Activated CD4-positive, alpha-beta T cell treated with anti-CD3 and anti-CD28 coated beads, Interleukin-2, Interleukin-6, amounts not matched to agents 100 ng/mL and 50 ng/mL, durations not matched to agents 16 hours and 8 hours (primary cell): ENCODE results near the gene DBI.
A peak's percentile ranks its signal among the peaks of the same experiment; 100 is the strongest.
"Not testable (repeated sequence)": the region's sequence is repeated elsewhere in the genome, so short reads cannot be mapped to it uniquely, and the experiment has no call there.

Source experiments
- DNase-seq: peaks from one replicate; pipeline ENCODE4 v3.0.0-alpha.2; 2020

The DBI gene

GRCh38 chr2:119402645-119403560 is 36.1 kb downstream of the DBI start:
- no peak for DNase-seq

DNA sequence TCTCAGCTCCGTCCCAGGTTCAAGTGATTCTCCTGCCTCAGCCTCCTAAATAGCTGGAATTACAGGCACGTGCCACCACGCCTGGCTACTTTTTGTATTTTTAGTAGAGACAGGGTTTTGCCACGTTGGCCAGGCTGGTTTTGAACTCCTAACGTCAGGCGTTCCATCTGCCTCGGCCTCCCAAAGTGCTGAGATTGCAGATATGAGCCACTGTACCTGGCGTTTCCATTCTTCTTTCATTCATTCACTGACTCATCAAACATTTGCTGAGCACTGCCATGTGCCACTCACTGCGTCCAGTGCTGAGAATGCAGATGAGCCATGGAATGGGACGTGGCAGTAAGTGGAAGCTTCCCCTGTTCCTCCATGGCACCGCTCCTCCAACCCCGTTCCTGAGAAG is 36.8 kb downstream of the DBI start:
- not testable (repeated sequence) for DNase-seq

GRCh38 chr2:119405151-119405550 is 38.4 kb downstream of the DBI start:
- no peak for DNase-seq

DNA sequence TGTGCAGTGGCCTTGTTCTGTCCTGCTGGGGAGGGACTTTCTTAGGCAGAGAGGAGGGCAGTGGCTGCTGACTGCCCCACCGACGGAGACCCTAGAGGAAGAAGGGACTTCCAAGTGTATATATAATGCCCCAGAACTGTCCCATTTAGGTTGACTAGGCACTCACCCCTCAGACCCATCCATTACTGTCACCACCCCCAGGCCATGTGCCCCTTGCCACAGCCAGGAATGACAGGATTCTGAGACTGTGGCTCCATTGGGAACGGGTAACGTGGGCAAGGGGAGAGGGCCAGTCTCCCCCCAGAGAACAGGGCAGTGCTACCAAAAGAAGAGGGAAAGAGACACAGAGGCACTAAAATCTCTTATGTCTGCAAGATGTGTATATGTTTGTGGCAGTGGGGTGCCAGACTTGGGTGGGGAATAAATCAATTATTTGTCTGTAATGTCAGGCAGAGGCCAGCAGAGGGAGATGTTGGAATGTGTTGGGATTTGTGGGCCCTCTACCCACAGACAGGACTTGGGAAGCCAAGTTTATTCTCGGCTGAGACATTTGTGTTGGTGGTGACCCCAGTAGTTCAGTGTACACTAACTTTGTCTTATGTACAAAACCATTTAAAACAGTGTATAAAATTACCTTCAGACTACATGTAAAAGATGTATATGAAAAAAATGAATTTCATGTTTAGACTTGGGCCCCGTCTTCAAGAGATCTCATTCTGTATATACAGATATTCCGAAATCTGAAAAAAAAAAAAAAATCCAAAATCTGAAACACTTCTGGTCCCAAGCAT is 40.8 kb downstream of the DBI start:
- DNase-seq: peak; percentile 53

GRCh38 chr2:119408221-119408619 is 41.4 kb downstream of the DBI start:
- DNase-seq: no peak

DNA sequence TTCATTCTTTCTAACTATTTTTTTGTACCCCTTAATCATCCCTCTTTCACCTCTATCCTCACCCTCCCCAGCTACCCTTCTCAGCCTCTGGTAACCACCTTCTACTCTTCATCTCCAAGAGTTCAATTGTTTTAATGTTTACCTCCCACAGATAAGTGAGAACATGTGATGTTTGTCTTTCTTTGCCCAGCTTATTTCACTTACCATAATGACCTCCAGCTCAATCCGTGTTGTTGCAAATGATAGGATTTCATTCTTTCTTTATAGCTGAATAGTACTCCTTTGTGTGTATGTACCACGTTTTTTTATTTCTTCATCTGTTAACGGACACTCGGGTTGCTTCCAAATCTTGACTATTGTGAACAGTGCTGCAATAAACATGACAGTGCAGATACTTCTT is 42.7 kb downstream of the DBI start:
- DNase-seq: no peak

DNA sequence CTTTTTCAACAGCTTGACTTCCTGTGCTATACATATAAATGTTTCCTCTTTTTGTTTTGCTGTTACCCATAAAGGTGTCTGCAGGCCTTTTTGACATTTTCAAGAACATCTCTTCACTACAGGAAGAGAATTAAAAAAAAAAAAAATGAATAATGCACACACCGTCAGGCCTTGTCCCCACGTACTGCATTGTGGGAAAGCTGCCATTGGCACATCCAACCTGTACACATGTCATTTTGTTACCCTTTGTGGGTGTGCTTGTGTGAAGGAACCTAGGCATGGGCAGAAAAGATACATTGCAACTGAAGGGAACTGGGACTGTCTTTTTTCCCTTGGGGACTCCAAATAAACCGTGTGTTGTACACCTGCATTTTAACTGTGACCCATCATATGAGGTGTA is 48.1 kb downstream of the DBI start:
- DNase-seq: no peak

DNA sequence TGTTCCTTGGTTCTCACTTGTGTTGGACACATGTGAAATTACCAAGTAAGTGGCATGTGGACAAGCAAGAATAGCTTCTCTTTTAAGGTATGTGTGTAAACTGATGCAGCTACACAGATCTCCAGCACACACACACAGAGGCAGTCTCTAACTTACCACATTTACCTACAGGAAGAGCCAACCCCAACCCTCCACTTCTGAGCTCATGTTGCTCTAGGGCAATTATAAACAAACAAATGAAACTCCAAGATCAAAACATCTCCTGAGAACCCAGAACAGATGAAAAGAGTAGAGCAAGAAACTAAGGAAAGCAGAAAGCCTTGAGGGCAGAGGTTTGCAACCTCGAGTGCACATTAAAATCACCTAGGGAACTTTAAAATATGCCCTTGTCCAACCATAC is 48.9 kb downstream of the DBI start:
- no peak for DNase-seq

DNA sequence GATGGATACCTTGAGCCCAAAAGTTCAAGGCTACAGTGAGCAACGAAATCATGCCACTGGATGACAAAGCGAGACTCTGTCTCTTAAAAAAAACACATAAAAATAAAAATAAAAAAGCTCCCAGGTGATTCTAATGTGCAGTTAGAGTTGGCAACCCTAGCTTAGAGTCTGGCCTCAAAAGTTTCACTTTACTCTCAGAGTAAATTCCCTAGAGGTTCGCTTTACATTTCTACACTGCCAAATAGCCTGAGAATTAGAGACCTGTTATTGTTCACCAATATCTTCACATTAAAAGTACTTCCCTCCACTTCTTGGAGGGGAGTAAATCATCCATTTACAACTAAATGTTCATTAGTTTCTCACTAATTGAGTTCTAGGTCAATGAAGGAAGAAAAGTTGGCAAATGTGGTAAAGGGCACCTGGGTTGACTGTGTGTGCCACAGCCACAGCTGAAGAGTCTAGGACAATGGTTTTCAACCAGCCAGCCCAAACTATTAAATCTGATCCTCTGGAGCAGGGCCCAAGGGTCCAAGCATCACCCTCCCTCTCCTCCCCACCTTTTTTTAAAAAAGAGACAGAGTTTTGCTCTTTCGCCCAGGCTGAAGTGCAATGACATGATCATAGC is 49.6 kb downstream of the DBI start:
- DNase-seq: no peak

- no peak for DNase-seq
These were observed 51.1 kb downstream of the DBI start for GRCh38 chr2:119417908-119418307.

- DNase-seq: no peak
These were observed 52.3 kb downstream of the DBI start for GRCh38 chr2:119419065-119419464.

- no peak for DNase-seq
These were observed 53.2 kb downstream of the DBI start for GRCh38 chr2:119419803-119420508.

DNA sequence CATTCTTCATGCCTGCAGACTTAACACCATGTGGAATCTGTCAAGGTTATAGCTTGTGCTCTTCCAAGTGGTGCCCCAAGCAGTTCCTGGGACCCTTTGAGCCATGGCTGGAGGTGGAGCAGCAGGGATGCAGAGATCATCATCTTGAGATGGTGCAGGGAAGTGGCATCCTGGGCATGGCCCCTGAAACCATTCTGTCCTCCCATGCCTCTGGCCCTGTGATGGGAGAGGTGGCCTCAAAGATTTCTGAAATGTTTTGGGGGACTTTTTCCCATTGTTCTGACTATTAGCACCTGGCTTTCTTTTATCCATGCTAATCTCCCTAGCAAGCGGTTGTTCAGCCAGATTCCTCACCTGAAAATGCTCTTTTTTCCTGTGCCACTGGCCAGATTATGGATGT is 54.5 kb downstream of the DBI start:
- no peak for DNase-seq

DNA sequence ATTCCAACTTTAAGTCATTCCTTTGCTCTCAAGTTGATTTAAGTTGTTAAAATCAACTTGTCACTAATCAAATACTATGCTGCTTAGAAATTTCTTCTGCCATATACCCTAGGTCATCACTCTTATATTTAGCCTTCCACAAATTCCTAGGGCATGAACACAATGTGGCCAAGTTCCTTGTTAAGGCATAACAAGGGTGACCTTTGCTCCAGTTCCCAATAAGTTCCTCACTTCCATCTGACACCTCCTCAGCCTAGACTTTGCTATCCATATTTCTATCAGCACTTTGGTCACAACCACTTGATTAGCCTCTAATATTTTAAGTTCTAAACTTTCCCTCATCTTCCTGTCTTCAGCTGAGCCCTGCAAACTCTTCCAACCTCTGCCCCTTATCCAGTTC is 55.0 kb downstream of the DBI start:
- no peak for DNase-seq
